ENCODE data around the gene RHOH. TPM values are rescaled to one million over a fixed set of nuclear protein-coding genes. Genes with fewer than 3 reads are reported as not detected.

Gene RHOH
- polyA plus RNA-seq, 3 donors = 0.34 to 0.92 (median 0.61) TPM

DNA sequence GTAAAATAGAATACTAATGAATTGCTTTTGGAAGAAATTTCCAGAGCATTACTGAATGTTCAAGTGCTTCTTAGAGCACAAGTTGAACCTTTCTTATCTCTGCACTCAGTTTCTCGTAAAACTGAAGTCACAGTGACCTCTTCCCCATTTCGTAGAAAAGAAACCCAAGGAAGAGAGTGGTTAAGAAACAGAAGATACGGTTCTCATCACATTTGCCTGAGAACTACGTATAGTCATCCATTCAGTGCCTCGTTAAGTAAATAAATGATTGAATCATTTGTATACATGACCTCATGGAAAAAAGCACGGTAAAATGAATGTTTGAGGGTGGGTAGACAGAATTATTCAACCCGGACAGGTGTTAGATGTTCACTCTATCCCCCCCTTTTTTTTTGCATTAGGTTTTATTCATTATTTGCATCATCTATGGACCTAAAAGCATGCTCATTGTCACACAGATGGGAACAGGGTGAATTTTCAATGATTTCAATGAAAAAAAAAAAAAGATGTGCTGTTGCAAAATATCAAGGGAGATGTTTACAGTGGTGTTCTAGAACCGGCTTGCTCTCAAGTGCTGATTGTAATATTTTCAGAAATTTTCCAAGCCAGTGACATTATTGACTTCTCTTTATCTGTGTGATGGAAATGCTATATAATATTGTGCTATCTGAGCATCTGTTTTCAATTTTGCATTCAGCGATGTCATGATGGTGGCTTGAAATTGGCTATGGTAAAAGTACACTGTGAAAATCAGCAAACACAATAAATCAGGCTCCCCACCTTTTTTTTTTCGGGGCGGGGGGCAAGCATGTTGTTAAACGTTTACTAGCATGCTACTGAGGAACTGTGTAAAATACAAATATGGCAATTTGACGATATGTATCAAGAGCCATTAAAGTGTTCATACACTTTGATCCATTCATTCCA lies 4.3 kb downstream of the RHOH start:
- no peak for DNase-seq (ENCODE audit: extremely low read depth in 1 of 11, low read depth in 9 of 11, low spot score in 4 of 11)

- DNase-seq (ENCODE audit: extremely low read depth in 1 of 11, low read depth in 9 of 11, low spot score in 4 of 11) = no peak
These were observed 5.1 kb downstream of the RHOH start for GRCh38 chr4:40201898-40202297.

GRCh38 chr4:40202474-40202873 lies 5.6 kb downstream of the RHOH start:
- no peak for DNase-seq (ENCODE audit: extremely low read depth in 1 of 11, low read depth in 9 of 11, low spot score in 4 of 11)

- DNase-seq (ENCODE audit: extremely low read depth in 1 of 11, low read depth in 9 of 11, low spot score in 4 of 11) = no peak
These were observed 7.9 kb downstream of the RHOH start for GRCh38 chr4:40204507-40205258.

DNA sequence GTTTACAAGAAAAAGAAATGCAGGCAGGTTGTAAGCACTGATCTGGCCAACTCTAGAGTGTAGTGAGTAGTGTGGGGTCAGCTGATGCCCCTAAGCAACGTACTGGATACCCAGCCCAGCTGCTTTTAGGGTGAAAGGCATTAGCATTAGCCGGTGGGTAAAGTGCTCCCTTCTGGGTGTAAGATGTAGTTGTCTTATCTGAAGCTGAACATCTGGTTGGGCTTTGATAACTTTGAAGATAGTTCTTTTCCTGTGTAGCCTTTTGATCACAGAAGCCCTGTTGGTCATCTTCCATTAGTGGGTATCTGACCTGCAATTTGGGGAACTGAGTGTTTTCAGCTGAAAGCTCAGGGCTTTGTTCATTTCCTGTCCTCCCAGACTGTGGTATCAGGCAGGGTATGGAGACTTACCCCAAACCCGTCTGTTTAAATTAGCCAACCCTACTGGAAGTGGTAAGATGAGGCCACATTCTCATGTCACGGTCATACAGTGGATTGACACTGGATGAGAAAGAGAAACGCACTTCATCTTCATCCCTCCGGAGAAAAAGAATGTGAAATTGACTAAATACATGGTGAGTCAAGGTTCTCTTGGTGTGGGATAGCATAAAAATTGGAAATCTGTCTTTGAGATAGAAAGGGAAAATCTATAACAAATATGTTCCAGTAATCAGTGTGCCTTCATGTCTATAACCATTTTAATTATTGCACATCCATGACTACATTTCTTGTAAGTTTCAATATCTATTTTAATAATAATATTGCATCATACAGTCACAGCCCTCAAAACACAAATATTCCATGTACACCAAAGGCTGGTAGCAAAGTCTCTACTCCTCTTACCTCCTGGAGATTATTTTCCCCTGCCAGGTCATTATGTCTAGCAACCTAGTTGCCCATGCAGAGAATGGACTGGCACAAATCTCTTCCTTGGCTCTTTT lies 8.7 kb downstream of the RHOH start:
- no peak for DNase-seq (ENCODE audit: extremely low read depth in 1 of 11, low read depth in 9 of 11, low spot score in 4 of 11)

DNA sequence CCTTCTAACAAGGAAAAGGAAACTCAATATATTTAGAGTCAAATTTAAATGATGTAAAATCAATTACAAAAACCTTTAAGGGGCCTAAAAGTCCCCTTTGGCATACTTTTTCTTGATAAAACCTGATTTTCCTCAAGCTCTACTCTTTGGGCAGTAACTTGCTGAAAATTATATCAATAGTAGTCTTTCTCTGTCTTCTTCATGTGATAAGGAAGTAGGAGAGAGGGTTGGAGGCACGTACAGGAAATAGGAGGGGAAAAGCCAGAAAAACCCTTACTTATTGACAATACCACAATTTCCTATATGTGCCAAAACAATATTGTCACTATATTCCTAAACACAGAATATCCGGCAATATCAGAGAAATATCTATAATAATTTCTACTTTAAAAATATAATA lies 9.6 kb downstream of the RHOH start:
- DNase-seq (ENCODE audit: extremely low read depth in 1 of 11, low read depth in 9 of 11, low spot score in 4 of 11) = no peak

- DNase-seq (ENCODE audit: extremely low read depth in 1 of 11, low read depth in 9 of 11, low spot score in 4 of 11) = no peak
These were observed 12.6 kb downstream of the RHOH start for GRCh38 chr4:40209401-40209800.

GRCh38 chr4:40210776-40211175 lies 13.9 kb downstream of the RHOH start:
- DNase-seq (ENCODE audit: extremely low read depth in 1 of 11, low read depth in 9 of 11, low spot score in 4 of 11) = no peak

GRCh38 chr4:40211224-40212185 lies 14.7 kb downstream of the RHOH start:
- DNase-seq (ENCODE audit: extremely low read depth in 1 of 11, low read depth in 9 of 11, low spot score in 4 of 11) = no peak

DNA sequence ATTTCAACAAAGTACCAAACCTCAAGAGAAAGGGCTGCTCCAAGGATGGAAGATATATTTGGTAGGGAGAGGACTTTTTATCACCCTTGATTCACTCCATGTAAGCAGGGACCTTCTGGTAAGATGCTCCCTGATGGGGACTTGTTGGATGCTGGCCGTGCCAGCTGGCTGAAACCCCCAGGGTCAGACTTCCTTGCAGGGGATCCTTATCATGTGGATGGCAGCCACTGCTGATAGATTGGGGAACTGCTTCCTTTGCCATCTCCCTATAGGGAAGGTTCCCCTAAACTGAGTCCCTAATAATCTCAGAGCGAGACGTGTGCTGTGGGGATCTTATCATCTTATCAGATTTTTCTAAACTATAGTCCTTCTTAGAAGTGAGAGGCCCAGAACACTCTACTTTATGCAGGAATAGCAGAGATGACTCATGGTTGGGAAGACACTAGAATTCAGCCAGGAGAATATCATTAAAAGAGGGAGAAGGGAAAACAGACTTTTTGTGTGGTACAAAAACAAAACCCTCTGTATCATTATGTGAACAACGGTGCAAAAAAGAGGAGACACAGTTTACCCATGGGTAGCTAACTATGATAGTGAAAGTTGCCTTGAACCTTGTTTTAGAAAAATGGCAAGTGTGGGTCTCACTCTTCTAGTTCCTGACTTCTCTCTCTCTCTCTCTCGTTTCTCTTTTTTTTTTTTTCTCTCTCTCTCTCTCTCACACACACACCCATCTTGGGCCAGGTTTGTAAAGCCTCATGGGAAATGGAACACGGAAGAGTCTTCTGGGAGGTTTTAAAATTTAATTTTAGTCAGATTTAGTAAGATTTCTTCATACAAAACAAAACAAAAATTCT lies 16.1 kb downstream of the RHOH start:
- no peak for DNase-seq (ENCODE audit: extremely low read depth in 1 of 11, low read depth in 9 of 11, low spot score in 4 of 11)

DNA sequence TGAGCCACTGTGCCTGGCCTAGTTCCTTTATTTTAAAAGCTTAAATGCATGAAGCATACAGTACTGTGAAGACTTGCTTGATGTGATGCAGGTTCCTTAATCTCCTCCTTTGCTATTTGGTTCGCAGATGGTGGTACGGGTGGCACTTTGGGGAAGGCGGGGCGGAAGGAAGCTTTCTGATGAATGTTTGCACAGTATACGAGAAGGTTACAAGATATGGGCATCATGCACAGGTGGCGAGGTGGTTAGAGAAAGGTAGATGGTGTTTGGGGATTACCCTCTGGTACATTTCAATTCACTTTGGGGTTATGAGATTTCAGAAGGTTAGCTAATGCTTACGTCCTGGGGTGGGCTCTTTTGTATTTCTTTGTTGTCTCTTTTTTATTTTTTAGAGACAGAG lies 17.2 kb downstream of the RHOH start:
- no peak for DNase-seq (ENCODE audit: extremely low read depth in 1 of 11, low read depth in 9 of 11, low spot score in 4 of 11)

DNA sequence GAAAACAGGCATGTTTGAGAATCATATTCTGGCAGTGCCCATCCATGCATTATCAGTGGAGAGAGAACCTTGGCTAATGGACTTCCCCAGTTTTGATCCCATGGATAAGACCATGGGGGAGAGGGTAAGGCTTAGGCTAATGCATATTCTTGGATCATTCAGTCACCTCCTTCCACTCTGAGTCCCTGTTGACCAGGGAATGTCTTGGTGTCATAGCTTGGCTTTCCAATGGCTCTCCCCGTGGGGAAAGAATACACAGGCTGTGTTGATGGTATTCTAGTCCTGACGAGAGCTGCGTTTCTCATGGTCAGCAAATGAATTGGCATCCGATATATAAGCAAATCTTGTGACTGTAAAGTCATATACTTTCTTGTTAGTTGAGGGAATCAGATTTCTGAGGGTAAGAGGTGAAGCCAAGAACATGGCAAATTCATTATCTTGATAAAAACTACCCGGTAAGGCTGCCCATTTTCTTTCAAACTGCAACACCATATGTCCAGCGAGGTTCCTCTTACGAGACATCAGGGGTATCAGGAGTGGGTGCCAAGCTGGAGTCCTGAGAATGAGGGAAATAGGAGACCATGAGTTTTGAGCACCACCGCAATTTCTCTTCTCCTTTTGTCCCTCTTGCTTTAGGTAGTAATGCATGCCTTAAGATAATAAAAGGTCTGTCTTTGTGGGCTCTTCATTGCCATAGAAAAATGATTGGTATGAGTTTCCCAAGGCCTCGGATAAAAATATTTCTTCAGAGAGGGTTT lies 18.0 kb downstream of the RHOH start:
- no peak for DNase-seq (ENCODE audit: extremely low read depth in 1 of 11, low read depth in 9 of 11, low spot score in 4 of 11)

DNA sequence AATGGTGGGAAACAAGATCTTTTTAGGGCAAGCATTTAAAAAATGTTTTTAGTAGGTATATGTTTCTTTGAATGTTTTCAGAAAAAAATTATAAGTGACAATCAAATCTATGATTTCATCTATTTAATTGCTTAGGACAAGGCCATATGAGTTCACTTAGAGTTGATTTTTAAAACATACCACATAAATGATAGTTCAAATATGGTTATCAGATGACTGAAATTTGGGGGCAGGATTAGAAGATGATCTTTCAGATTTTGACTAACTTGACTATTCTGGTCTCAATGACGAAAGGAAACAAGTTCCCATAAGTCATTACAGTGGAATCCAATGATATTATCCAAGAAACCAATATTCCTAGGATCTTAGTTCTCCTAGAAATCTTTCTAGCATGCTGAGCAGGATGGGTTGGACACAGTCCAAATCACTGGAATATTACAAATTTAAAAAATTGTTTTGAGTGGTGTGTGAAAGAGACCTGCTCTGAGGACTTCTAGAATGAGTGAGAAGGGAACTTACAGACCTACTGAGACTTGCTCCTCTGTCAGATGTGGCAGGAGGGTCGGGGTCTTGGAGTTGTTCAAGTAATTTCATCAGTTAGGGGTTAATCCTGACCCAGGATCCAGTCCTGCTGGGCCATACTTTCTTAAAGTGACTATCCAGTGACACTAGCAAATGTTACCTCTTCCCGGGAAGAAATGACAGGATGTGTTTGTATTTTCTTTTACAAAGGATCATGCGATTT lies 20.0 kb downstream of the RHOH start:
- DNase-seq (ENCODE audit: extremely low read depth in 1 of 11, low read depth in 9 of 11, low spot score in 4 of 11) = no peak

GRCh38 chr4:40221744-40222143 lies 24.9 kb downstream of the RHOH start:
- DNase-seq (ENCODE audit: extremely low read depth in 1 of 11, low read depth in 9 of 11, low spot score in 4 of 11) = no peak

GRCh38 chr4:40223343-40223742 lies 26.5 kb downstream of the RHOH start:
- no peak for DNase-seq (ENCODE audit: extremely low read depth in 1 of 11, low read depth in 9 of 11, low spot score in 4 of 11)

DNA sequence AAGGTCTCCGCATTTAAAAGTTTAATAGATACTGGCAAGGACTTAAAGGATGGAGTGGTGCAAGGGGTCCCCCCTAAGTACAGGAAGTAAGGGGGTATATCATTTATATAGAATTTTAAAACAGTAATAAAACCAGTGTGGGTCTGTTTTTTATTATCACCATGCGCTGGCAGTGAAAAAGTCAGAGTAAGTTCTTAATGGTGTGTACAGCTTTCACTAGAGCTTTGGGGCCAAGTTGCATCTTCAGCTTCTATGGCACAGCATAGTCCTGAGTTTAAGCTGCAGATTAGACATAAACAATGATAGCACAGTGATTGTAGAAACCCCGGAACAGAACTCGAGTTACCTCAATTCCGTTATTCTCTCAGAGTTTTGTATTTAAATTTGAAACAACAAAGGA lies 27.6 kb downstream of the RHOH start:
- no peak for DNase-seq (ENCODE audit: extremely low read depth in 1 of 11, low read depth in 9 of 11, low spot score in 4 of 11)

Data from renal cortex interstitium (tissue), 11 donors.